Measurements from ENCODE around the gene RELB.
A peak's percentile ranks its signal among the peaks of the same experiment; 100 is the strongest.

RELB gene

GRCh38 chr19:45021971-45022370 lies 20.7 kb downstream of the RELB start:
- no peak for DNase-seq (ENCODE audit: low read depth)

- DNase-seq (ENCODE audit: low read depth), result no peak
Observed at GRCh38 chr19:45023048-45023447, 21.8 kb downstream of the RELB start.

GRCh38 chr19:45025264-45025663 lies 24.0 kb downstream of the RELB start:
- DNase-seq (ENCODE audit: low read depth), result no peak

- DNase-seq (ENCODE audit: low read depth), result no peak
Observed at GRCh38 chr19:45027371-45027770, 26.1 kb downstream of the RELB start.

- DNase-seq (ENCODE audit: low read depth), result no peak
Observed at GRCh38 chr19:45030825-45031224, 29.6 kb downstream of the RELB start.

- no peak for DNase-seq (ENCODE audit: low read depth)
Observed at GRCh38 chr19:45032421-45032820, 31.2 kb downstream of the RELB start.

GRCh38 chr19:45035755-45036154 lies 34.5 kb downstream of the RELB start:
- DNase-seq (ENCODE audit: low read depth), result no peak

GRCh38 chr19:45037393-45038169 lies 36.3 kb downstream of the RELB start:
- DNase-seq (ENCODE audit: low read depth), result no peak

- DNase-seq (ENCODE audit: low read depth), result peak; percentile 55
Observed at GRCh38 chr19:45038931-45039893, 37.9 kb downstream of the RELB start, which contains the start of gene CLASRP. Gene CLASRP, plus strand, starts transcription at chr19:45039045. Its CDS starts 1,168 bp downstream, at chr19:45040213.

GRCh38 chr19:45040059-45040771 lies 39.0 kb downstream of the RELB start:
- DNase-seq (ENCODE audit: low read depth), result no peak

- no peak for DNase-seq (ENCODE audit: low read depth)
Observed at GRCh38 chr19:45041125-45041524, 39.9 kb downstream of the RELB start.

GRCh38 chr19:45045671-45046353 lies 44.5 kb downstream of the RELB start:
- DNase-seq (ENCODE audit: low read depth), result no peak

- no peak for DNase-seq (ENCODE audit: low read depth)
Observed at GRCh38 chr19:45046355-45046754, 45.1 kb downstream of the RELB start.

- DNase-seq (ENCODE audit: low read depth), result no peak
Observed at GRCh38 chr19:45047188-45047797, 46.0 kb downstream of the RELB start.

- DNase-seq (ENCODE audit: low read depth), result no peak
Observed at GRCh38 chr19:45049073-45049736, 47.9 kb downstream of the RELB start.

- DNase-seq (ENCODE audit: low read depth), result no peak
Observed at GRCh38 chr19:45050036-45050435, 48.8 kb downstream of the RELB start.

- DNase-seq (ENCODE audit: low read depth), result no peak
Observed at GRCh38 chr19:45051929-45052579, 50.8 kb downstream of the RELB start.

- DNase-seq (ENCODE audit: low read depth), result no peak
Observed at GRCh38 chr19:45056831-45057230, 55.6 kb downstream of the RELB start.

- DNase-seq (ENCODE audit: low read depth), result no peak
Observed at GRCh38 chr19:45057444-45057843, 56.2 kb downstream of the RELB start.

- DNase-seq (ENCODE audit: low read depth), result no peak
Observed at GRCh38 chr19:45058622-45059159, 57.4 kb downstream of the RELB start.

Measured in non-pigmented ciliary epithelial cell (primary cell).